Measurements from ENCODE around the gene ACTR3C.

The ACTR3C gene

GRCh38 chr7:150322833-150323681 is at the start of gene ACTR3C, which contains the start of gene LRRC61:
ACTR3C (minus strand) TSS chr7:150323545; CDS start chr7:150295296, 28,249 bp downstream.
LRRC61 (plus strand) TSS chr7:150323355; CDS start chr7:150336862, 13,507 bp downstream.
- H3K27me3 ChIP-seq (replicated peaks; ENCODE audit: control insufficient read depth, insufficient read depth, low read length): no peaks in the 10 kb centered on the region
- peaks cover 10% of the 10 kb centered on the region for H3K36me3 ChIP-seq (ENCODE audit: control insufficient read depth, insufficient read depth, low read length)
- H3K4me3 ChIP-seq (replicated peaks; ENCODE audit: low read depth, low read length): peak within 1 kb of the TSS; percentile 79
- DNase-seq (ENCODE audit: extremely low read depth, insufficient read length): peak; percentile 90
- TF ChIP-seq CTCF (IDR thresholded peaks at IDR 0.05; ENCODE audit: insufficient read depth, low read length, poor library complexity, severe bottlenecking): peak; percentile 6

- no peak for TF ChIP-seq CTCF (IDR thresholded peaks at IDR 0.05; ENCODE audit: insufficient read depth, low read length, poor library complexity, severe bottlenecking)
- DNase-seq (ENCODE audit: extremely low read depth, insufficient read length): no peak
- Histone ChIP-seq H3K36me3 (ENCODE audit: control insufficient read depth, insufficient read depth, low read length) (peaks cover 27% of the 10 kb centered on the region), H3K27me3 (replicated peaks; ENCODE audit: control insufficient read depth, insufficient read depth, low read length) (no peaks in the 10 kb centered on the region), H3K4me3 (replicated peaks; ENCODE audit: low read depth, low read length) (no peak overlapping the region)
Measured at GRCh38 chr7:150372271-150373048, 49.1 kb upstream of the ACTR3C start.

GRCh38 chr7:150371996-150372270 is 48.6 kb upstream of the ACTR3C start:
- no peak overlapping the region for H3K4me3 ChIP-seq (replicated peaks; ENCODE audit: low read depth, low read length)
- no peaks in the 10 kb centered on the region for H3K27me3 ChIP-seq (replicated peaks; ENCODE audit: control insufficient read depth, insufficient read depth, low read length)
- H3K36me3 ChIP-seq (ENCODE audit: control insufficient read depth, insufficient read depth, low read length): peaks cover 27% of the 10 kb centered on the region
- no peak for TF ChIP-seq CTCF (IDR thresholded peaks at IDR 0.05; ENCODE audit: insufficient read depth, low read length, poor library complexity, severe bottlenecking)
- DNase-seq (ENCODE audit: extremely low read depth, insufficient read length): no peak

- no peak for TF ChIP-seq CTCF (IDR thresholded peaks at IDR 0.05; ENCODE audit: insufficient read depth, low read length, poor library complexity, severe bottlenecking)
- no peak overlapping the region for H3K4me3 ChIP-seq (replicated peaks; ENCODE audit: low read depth, low read length)
- H3K27me3 ChIP-seq (replicated peaks; ENCODE audit: control insufficient read depth, insufficient read depth, low read length): no peaks in the 10 kb centered on the region
- no peak for DNase-seq (ENCODE audit: extremely low read depth, insufficient read length)
- H3K36me3 ChIP-seq (ENCODE audit: control insufficient read depth, insufficient read depth, low read length): peaks cover 27% of the 10 kb centered on the region
Measured at GRCh38 chr7:150371131-150371995, 48.0 kb upstream of the ACTR3C start.

GRCh38 chr7:150370612-150371071 is 47.3 kb upstream of the ACTR3C start:
- no peak for DNase-seq (ENCODE audit: extremely low read depth, insufficient read length)
- TF ChIP-seq CTCF (IDR thresholded peaks at IDR 0.05; ENCODE audit: insufficient read depth, low read length, poor library complexity, severe bottlenecking): no peak

More at GRCh38 chr7:150370612-150371071, 47.3 kb upstream of the ACTR3C start:
- H3K27me3 ChIP-seq (replicated peaks; ENCODE audit: control insufficient read depth, insufficient read depth, low read length): no peaks in the 10 kb centered on the region
- peaks cover 27% of the 10 kb centered on the region for H3K36me3 ChIP-seq (ENCODE audit: control insufficient read depth, insufficient read depth, low read length)
- peak overlapping the region; percentile 100; the same call in 1 of the 2 replicates for H3K4me3 ChIP-seq (replicated peaks; ENCODE audit: low read depth, low read length)

All from GM06990 (cell line).